Large intestine (tissue), 3 donors: Measurements from ENCODE around the gene CMIP. TPM values are rescaled to one million over a fixed set of nuclear protein-coding genes. Genes with fewer than 3 reads are reported as not detected.

Experiments used
- DNase-seq, 2 donors: peaks; one replicate each; pipeline versions ENCODE4 v3.0.0 to v3.0.0-alpha.2; 2013
- H3K27ac ChIP-seq: one replicate; pipeline ENCODE4 v1.5.1; 2013; ENCODE audit warnings: low read length
- H3K27me3 ChIP-seq: 2 replicates; pipeline ENCODE4 v1.6.1; 2013; ENCODE audit warnings: low read length; ENCODE audit not compliant: control insufficient read depth, insufficient read depth
- H3K36me3 ChIP-seq: 2 replicates; pipeline ENCODE4 v1.6.1; 2013; ENCODE audit warnings: low read length; ENCODE audit not compliant: control insufficient read depth, insufficient read depth
- H3K4me1 ChIP-seq: one replicate; pipeline ENCODE4 v1.6.1; 2013; ENCODE audit warnings: low read length; ENCODE audit not compliant: control insufficient read depth, insufficient read depth
- H3K4me3 ChIP-seq: one replicate; pipeline ENCODE4 v1.5.1; 2013; ENCODE audit warnings: low read length
- H3K9me3 ChIP-seq: one replicate; pipeline ENCODE4 v1.6.1; 2013; ENCODE audit warnings: mild to moderate bottlenecking, low read depth, low read length, moderate library complexity; ENCODE audit not compliant: control insufficient read depth
- WGBS: methylation state at CpG from one replicate; pipeline ENCODE4 v1.1.5; 2013; ENCODE audit warnings: low lambda C conversion rate; ENCODE audit not compliant: insufficient coverage; 5-methylcytosine and 5-hydroxymethylcytosine counted together
- polyA plus RNA-seq: library from polyadenylated mRNA; unstranded; fragments of 120-200 nt; gene quantifications from one replicate; pipeline ENCODE4 v1.2.1, GENCODE V29; 2013

The CMIP gene
- polyA plus RNA-seq, 1 donor, result 64.5 TPM

- H3K36me3 ChIP-seq, result peaks cover 49% of the 10 kb centered on the region
- H3K27ac ChIP-seq, result peak overlapping the region; percentile 66
- H3K4me3 ChIP-seq, result no peak overlapping the region
- H3K9me3 ChIP-seq, result no peaks in the 10 kb centered on the region
- peak; percentile 65 to 74 for DNase-seq
- no peaks in the 10 kb centered on the region for H3K27me3 ChIP-seq
- peaks cover 16% of the 10 kb centered on the region for H3K4me1 ChIP-seq
- no CpG with 5 or more reads among the region's 16 CpGs for WGBS
Observed at GRCh38 chr16:81650982-81651562, 206.5 kb downstream of the CMIP start.

- peak overlapping the region; percentile 17 for H3K4me3 ChIP-seq
- WGBS, result 82% methylated on average over 2 of the region's 19 CpGs
- DNase-seq, result no peak
- H3K4me1 ChIP-seq, result peaks cover 16% of the 10 kb centered on the region
- peak overlapping the region; percentile 66 for H3K27ac ChIP-seq
- H3K9me3 ChIP-seq, result no peaks in the 10 kb centered on the region
- H3K36me3 ChIP-seq, result peaks cover 51% of the 10 kb centered on the region
- no peaks in the 10 kb centered on the region for H3K27me3 ChIP-seq
Observed at GRCh38 chr16:81651758-81652718, 207.4 kb downstream of the CMIP start.

- no peak for DNase-seq
Observed at GRCh38 chr16:81652798-81653505, 208.3 kb downstream of the CMIP start.

GRCh38 chr16:81654346-81654745 is 209.7 kb downstream of the CMIP start:
- Histone ChIP-seq H3K27ac (no peak overlapping the region), H3K9me3 (no peaks in the 10 kb centered on the region), H3K36me3 (peaks cover 67% of the 10 kb centered on the region), H3K4me3 (no peak overlapping the region), H3K4me1 (peaks cover 13% of the 10 kb centered on the region), H3K27me3 (no peaks in the 10 kb centered on the region)
- no peak for DNase-seq
- no CpG with 5 or more reads among the region's 1 CpG for WGBS

More at GRCh38 chr16:81652798-81653505, 208.3 kb downstream of the CMIP start:
- Histone ChIP-seq H3K27me3 (no peaks in the 10 kb centered on the region), H3K4me1 (peaks cover 16% of the 10 kb centered on the region), H3K27ac (peak overlapping the region; percentile 66), H3K4me3 (peak overlapping the region; percentile 17), H3K9me3 (no peaks in the 10 kb centered on the region), H3K36me3 (peaks cover 57% of the 10 kb centered on the region)
- no CpG with 5 or more reads among the region's 21 CpGs for WGBS

- Histone ChIP-seq H3K9me3 (no peaks in the 10 kb centered on the region), H3K27ac (no peak overlapping the region), H3K27me3 (no peaks in the 10 kb centered on the region), H3K4me3 (no peak overlapping the region), H3K4me1 (peaks cover 13% of the 10 kb centered on the region), H3K36me3 (peaks cover 76% of the 10 kb centered on the region)
- WGBS, result no CpG with 5 or more reads among the region's 14 CpGs
- no peak for DNase-seq
Observed at GRCh38 chr16:81655469-81656162, 211.0 kb downstream of the CMIP start.

GRCh38 chr16:81657224-81657623 is 212.6 kb downstream of the CMIP start:
- H3K27ac ChIP-seq, result peak overlapping the region; percentile 6
- peaks cover 13% of the 10 kb centered on the region for H3K4me1 ChIP-seq
- no peaks in the 10 kb centered on the region for H3K9me3 ChIP-seq
- WGBS, result 60% methylated on average over 2 of the region's 8 CpGs
- no peak overlapping the region for H3K4me3 ChIP-seq
- no peak for DNase-seq
- H3K36me3 ChIP-seq, result peaks cover 81% of the 10 kb centered on the region
- H3K27me3 ChIP-seq, result no peaks in the 10 kb centered on the region

GRCh38 chr16:81657781-81658180 is 213.2 kb downstream of the CMIP start:
- peaks cover 13% of the 10 kb centered on the region for H3K4me1 ChIP-seq
- peaks cover 81% of the 10 kb centered on the region for H3K36me3 ChIP-seq
- H3K27ac ChIP-seq, result peak overlapping the region; percentile 3
- no peak for DNase-seq
- H3K27me3 ChIP-seq, result no peaks in the 10 kb centered on the region
- WGBS, result no CpG with 5 or more reads among the region's 13 CpGs
- no peaks in the 10 kb centered on the region for H3K9me3 ChIP-seq
- H3K4me3 ChIP-seq, result no peak overlapping the region

- H3K9me3 ChIP-seq, result no peaks in the 10 kb centered on the region
- no peaks in the 10 kb centered on the region for H3K27me3 ChIP-seq
- no peak overlapping the region for H3K27ac ChIP-seq
- H3K36me3 ChIP-seq, result peaks cover 81% of the 10 kb centered on the region
- H3K4me3 ChIP-seq, result no peak overlapping the region
- 100% methylated on average over 3 of the region's 4 CpGs for WGBS
- peaks cover 10% of the 10 kb centered on the region for H3K4me1 ChIP-seq
- no peak for DNase-seq
Observed at GRCh38 chr16:81658373-81658772, 213.8 kb downstream of the CMIP start.

- peaks cover 82% of the 10 kb centered on the region for H3K36me3 ChIP-seq
- no peak overlapping the region for H3K27ac ChIP-seq
- H3K27me3 ChIP-seq, result no peaks in the 10 kb centered on the region
- H3K9me3 ChIP-seq, result no peaks in the 10 kb centered on the region
- no peak for DNase-seq
- peaks cover 10% of the 10 kb centered on the region for H3K4me1 ChIP-seq
- H3K4me3 ChIP-seq, result no peak overlapping the region
- WGBS, result 100% methylated on average over 1 of the region's 2 CpGs
Observed at GRCh38 chr16:81659249-81659648, 214.6 kb downstream of the CMIP start.

- Histone ChIP-seq H3K9me3 (no peaks in the 10 kb centered on the region), H3K36me3 (peaks cover 84% of the 10 kb centered on the region), H3K4me3 (no peak overlapping the region), H3K27me3 (no peaks in the 10 kb centered on the region), H3K27ac (no peak overlapping the region), H3K4me1 (no peaks in the 10 kb centered on the region)
- no peak for DNase-seq
- WGBS, result no CpG with 5 or more reads among the region's 14 CpGs
Observed at GRCh38 chr16:81661082-81661481, 216.5 kb downstream of the CMIP start.
